Neural crest cell (in vitro differentiated cells): ENCODE results near the gene ENOPH1. TPM values are rescaled to one million over a fixed set of nuclear protein-coding genes. Genes with fewer than 3 reads are reported as not detected.
A peak's percentile ranks its signal among the peaks of the same experiment; 100 is the strongest.
"Not testable (repeated sequence)": the region's sequence is repeated elsewhere in the genome, so short reads cannot be mapped to it uniquely, and the experiment has no call there.

Source experiments
- DNase-seq: peaks from one replicate; pipeline ENCODE4 v3.0.0; 2021; ENCODE audit warnings: low read depth, mixed read lengths, low spot score
- H3K27ac Mint-ChIP-seq: one replicate; pipeline ENCODE4 v1.8.0; 2021; ENCODE audit warnings: mild to moderate bottlenecking, mixed read lengths; ENCODE audit not compliant: unreplicated experiment
- H3K27me3 Mint-ChIP-seq: 2 replicates; pipeline ENCODE4 v1.8.0; 2021; ENCODE audit warnings: low read depth, mild to moderate bottlenecking, mixed read lengths
- H3K36me3 Mint-ChIP-seq: 2 replicates; pipeline ENCODE4 v1.8.0; 2021; ENCODE audit warnings: low read depth, mild to moderate bottlenecking, mixed read lengths
- H3K4me1 Mint-ChIP-seq: 2 replicates; pipeline ENCODE4 v1.8.0; 2021; ENCODE audit warnings: mixed read lengths
- H3K4me3 Mint-ChIP-seq: one replicate; pipeline ENCODE4 v1.8.0; 2021; ENCODE audit warnings: mild to moderate bottlenecking, mixed read lengths
- H3K9me3 Mint-ChIP-seq: 2 replicates; pipeline ENCODE4 v1.8.0; 2021; ENCODE audit warnings: mixed read lengths
- total RNA-seq: library from RNA; stranded (reverse); gene quantifications from 2 replicates; pipeline ENCODE4 v1.2.1, GENCODE V29; 2021
- TF ChIP-seq, protein P1 (sequence below): fragments of 200-600 bp; sonication (generic); conservative IDR thresholded peaks from 2 replicates; pipeline ENCODE4 v1.5.0; 2021; ENCODE audit warnings: antibody characterized with exemption, mild to moderate bottlenecking

The ENOPH1 gene
- total RNA-seq, 1 donor from 2014 or later, result 52.8 TPM

DNA sequence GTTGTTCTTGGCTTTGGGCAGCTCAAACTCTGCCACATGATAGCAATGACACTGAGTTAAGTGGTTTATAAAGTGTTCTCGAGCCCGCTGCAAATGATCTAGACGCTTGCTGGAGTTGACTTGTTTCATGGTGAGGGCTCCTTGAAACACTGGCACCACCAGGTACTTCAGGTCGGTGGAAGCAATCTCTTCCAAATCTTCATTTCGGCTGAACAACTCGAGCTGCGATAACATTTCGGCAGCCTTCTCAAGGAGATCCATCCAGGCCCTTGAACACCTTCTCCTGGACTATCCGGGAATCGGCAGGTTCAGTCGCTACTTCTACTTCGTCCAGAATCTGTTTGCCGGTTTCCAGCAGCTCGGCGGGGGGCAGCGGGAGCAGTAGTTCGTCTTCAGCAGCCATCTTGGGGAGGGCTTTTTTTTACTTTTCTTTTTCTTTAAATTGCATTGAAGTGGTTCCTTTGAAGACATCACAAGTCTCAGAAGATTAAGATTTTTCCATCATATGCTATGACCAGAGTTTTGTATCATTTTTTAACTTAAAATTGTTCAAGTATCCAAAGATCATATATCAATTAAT lies 28.1 kb upstream of the ENOPH1 start:
- TF ChIP-seq, protein P1, sequence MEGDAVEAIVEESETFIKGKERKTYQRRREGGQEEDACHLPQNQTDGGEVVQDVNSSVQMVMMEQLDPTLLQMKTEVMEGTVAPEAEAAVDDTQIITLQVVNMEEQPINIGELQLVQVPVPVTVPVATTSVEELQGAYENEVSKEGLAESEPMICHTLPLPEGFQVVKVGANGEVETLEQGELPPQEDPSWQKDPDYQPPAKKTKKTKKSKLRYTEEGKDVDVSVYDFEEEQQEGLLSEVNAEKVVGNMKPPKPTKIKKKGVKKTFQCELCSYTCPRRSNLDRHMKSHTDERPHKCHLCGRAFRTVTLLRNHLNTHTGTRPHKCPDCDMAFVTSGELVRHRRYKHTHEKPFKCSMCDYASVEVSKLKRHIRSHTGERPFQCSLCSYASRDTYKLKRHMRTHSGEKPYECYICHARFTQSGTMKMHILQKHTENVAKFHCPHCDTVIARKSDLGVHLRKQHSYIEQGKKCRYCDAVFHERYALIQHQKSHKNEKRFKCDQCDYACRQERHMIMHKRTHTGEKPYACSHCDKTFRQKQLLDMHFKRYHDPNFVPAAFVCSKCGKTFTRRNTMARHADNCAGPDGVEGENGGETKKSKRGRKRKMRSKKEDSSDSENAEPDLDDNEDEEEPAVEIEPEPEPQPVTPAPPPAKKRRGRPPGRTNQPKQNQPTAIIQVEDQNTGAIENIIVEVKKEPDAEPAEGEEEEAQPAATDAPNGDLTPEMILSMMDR, result no peak
- H3K27ac Mint-ChIP-seq, result no peak overlapping the region
- H3K27me3 Mint-ChIP-seq, result no peaks in the 10 kb centered on the region
- no peaks in the 10 kb centered on the region for H3K4me1 Mint-ChIP-seq
- no peak overlapping the region for H3K4me3 Mint-ChIP-seq
- no peaks in the 10 kb centered on the region for H3K9me3 Mint-ChIP-seq
- no peak for DNase-seq
- H3K36me3 Mint-ChIP-seq, result peaks cover 3% of the 10 kb centered on the region

DNA sequence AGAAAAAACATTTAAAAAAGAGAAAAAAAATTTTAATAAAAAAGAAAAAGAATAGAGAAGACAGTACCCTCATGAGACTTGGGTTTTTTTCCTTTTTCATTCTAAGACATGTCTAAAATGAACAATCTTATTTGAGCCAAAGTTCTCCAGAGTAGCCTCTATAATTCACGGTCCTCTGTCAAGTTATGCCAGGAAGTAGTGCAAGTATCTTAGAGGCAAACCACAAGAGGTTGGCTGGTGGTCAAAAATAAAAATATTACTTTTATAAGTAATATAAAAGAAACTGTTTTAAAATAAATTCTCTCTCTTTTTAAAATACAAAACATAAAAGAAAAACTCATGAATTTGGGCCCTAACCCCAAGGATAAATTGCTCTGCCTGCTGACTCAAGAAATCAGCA lies 26.7 kb upstream of the ENOPH1 start:
- TF ChIP-seq, protein P1, result no peak
- Mint-ChIP-seq H3K9me3 (no peaks in the 10 kb centered on the region), H3K27me3 (no peaks in the 10 kb centered on the region), H3K4me1 (no peaks in the 10 kb centered on the region), H3K27ac (no peak overlapping the region), H3K36me3 (no peaks in the 10 kb centered on the region), H3K4me3 (no peak overlapping the region)
- DNase-seq, result no peak

DNA sequence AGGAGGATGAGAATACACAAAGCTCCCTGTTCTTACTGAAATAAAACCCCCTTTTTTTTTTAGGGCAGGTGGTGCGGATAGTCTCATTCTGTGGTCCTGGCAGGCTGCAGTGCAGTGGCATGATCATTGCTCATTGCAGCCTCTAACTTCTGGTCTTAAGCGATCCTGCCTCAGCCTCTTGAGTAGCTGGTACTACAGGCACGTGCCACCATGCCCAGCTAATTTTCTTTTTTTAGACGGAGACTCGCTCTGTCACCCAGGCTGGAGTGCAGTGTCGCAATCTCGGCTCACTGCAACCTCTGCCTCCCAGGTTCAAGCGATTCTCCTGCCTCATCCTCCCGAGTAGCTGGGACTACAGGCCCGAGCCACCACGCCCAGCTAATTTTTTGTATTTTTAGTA lies 15.3 kb upstream of the ENOPH1 start:
- H3K27ac Mint-ChIP-seq, H3K9me3 Mint-ChIP-seq, H3K4me3 Mint-ChIP-seq, H3K36me3 Mint-ChIP-seq, DNase-seq: not testable (repeated sequence)
- Mint-ChIP-seq H3K4me1 (peaks cover 11% of the 10 kb centered on the region), H3K27me3 (peaks cover 33% of the 10 kb centered on the region)

DNA sequence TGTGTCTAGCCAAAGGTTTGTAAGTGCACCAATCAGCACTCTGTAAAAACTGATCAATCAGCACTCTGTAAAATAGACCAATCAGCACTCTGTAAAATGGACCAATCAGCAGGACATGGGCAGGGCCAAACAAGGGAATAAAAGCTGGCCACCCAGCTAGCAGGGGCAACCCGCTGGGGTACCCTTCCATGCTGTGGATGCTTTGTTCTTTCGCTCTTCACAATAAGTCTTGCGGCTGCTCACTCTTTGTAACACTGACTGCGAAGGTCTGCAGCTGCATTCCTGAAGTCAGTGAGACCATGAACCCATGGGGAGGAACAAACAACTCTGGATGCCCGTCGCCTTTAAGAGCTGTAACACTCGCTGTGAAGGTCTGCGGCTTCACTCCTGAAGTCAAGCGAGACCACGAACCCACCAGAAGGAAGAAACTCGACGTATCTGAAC lies 14.4 kb upstream of the ENOPH1 start:
- peaks cover 11% of the 10 kb centered on the region for H3K4me1 Mint-ChIP-seq

DNA sequence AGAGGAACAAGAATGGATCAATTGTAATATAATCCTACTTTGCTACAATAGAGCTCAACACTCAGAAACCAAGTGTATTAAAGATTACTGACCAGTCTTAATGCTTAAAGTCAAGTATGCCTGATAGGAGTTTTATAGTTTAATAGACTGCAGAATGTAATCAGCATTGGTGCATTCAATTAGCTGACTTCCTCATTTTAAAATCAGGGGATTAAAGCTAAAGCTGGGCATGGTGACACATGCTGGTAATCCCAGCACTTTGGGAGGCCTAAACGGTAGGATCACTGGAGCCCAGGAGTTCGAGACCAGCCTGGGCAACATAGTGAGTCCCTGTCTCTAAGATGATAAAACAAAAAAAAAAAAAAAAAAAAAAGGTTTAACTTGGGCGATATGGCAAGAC lies 10.9 kb upstream of the ENOPH1 start:
- H3K4me3 Mint-ChIP-seq, result peak overlapping the region; percentile 59
- TF ChIP-seq, protein P1, result no peak
- peaks cover 23% of the 10 kb centered on the region for H3K4me1 Mint-ChIP-seq
- peaks cover 2% of the 10 kb centered on the region for H3K9me3 Mint-ChIP-seq
- no peak for DNase-seq
- H3K27ac Mint-ChIP-seq, result no peak overlapping the region
- peaks cover 37% of the 10 kb centered on the region for H3K27me3 Mint-ChIP-seq
- H3K36me3 Mint-ChIP-seq, result peaks cover 17% of the 10 kb centered on the region

More for the DNA sequence above, 14.4 kb upstream of the ENOPH1 start:
- no peak overlapping the region for H3K4me3 Mint-ChIP-seq
- TF ChIP-seq, protein P1, result no peak
- H3K36me3 Mint-ChIP-seq, result no peaks in the 10 kb centered on the region
- H3K27ac Mint-ChIP-seq, result no peak overlapping the region
- peaks cover 2% of the 10 kb centered on the region for H3K9me3 Mint-ChIP-seq
- DNase-seq, result no peak
- peaks cover 37% of the 10 kb centered on the region for H3K27me3 Mint-ChIP-seq

DNA sequence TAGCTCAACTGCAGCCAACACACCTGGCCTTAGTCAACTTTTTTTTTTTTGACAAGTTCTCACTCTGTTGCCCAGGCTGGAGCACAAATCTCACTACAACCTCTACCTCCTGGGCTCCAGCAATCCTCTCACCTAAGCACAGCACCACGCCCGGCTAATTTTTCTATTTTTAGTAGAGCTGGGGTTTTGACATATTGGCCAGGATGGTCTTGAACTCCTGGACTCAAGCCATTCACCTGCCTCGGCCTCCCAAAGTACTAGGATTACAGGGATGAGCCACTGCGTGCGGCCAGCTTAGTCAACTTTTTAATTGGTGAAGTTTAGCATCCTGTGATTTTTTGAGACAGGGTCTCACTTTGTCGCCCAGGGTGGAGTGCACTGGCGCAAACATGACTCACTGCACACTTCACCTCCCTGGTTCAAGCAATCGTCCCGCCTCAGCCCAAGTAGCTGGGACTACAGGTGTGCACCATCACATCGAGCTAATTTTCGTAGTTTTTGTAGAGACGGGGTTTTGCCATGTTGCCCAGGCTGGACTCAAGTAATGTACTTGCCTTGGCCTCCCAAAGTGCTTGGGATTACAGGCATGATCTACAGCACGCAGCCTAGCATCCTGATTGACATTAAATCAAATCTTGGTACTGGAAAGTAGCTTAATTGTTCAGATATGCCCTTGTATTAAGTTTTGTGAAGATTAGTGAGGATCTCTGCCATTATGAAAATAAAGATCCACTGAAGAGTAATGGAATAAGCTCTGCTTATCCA lies 8.4 kb upstream of the ENOPH1 start:
- DNase-seq, result no peak
- TF ChIP-seq, protein P1, result no peak
- peaks cover 2% of the 10 kb centered on the region for H3K9me3 Mint-ChIP-seq
- peak overlapping the region; percentile 28 for H3K4me3 Mint-ChIP-seq
- peaks cover 40% of the 10 kb centered on the region for H3K36me3 Mint-ChIP-seq
- peaks cover 36% of the 10 kb centered on the region for H3K4me1 Mint-ChIP-seq
- peaks cover 28% of the 10 kb centered on the region for H3K27me3 Mint-ChIP-seq
- no peak overlapping the region for H3K27ac Mint-ChIP-seq
